A673 (cell line): ENCODE results near the gene ZBTB47. TPM values are rescaled to one million over a fixed set of nuclear protein-coding genes. Genes with fewer than 3 reads are reported as not detected.

Source experiments
- BruUV-seq: library from RNA; stranded (reverse); fragments of 400-500 nt; replicated peaks from 2 replicates; lab custom pipeline; 2021; lab: Mats Ljungman, UMichigan
- CTCF ChIA-PET: fragments of 300-600 bp; sonication (Branson Sonifier 250); formaldehyde crosslinking; loops from one replicate; lab custom pipeline; 2022; ENCODE audit warnings: antibody characterized with exemption; lab: Charles Lee
- POLR2A ChIA-PET: fragments of 300-600 bp; sonication (Branson Sonifier 250); formaldehyde crosslinking; loops from one replicate; lab custom pipeline; 2022; ENCODE audit warnings: antibody characterized with exemption; ENCODE audit not compliant: low non-redundant PET; lab: Charles Lee
- DNase-seq: peaks from one replicate; pipeline ENCODE4 v3.0.0-alpha.2; 2015; ENCODE audit warnings: low spot score
- H3K27ac ChIP-seq: fragments of 200-600 bp; sonication (generic); 2 replicates; pipeline ENCODE4 v1.5.1; 2016; ENCODE audit warnings: mixed run types, low read depth, mild to moderate bottlenecking, mixed read lengths, antibody characterized with exemption, low read length; ENCODE audit not compliant: poor library complexity, severe bottlenecking
- H3K27me3 ChIP-seq: fragments of 200-600 bp; sonication (generic); replicated peaks from 2 replicates; pipeline ENCODE4 v1.6.1; 2017; ENCODE audit warnings: mixed run types, low read depth, mild to moderate bottlenecking, mixed read lengths, antibody characterized with exemption, low read length; ENCODE audit not compliant: insufficient read depth, poor library complexity
- H3K36me3 ChIP-seq: fragments of 200-600 bp; sonication (generic); 2 replicates; pipeline ENCODE4 v1.6.1; 2016; ENCODE audit warnings: mixed run types, mild to moderate bottlenecking, mixed read lengths, antibody characterized with exemption, low read length; ENCODE audit not compliant: insufficient read depth, poor library complexity, severe bottlenecking
- H3K4me1 ChIP-seq: fragments of 200-600 bp; sonication (generic); 2 replicates; pipeline ENCODE4 v1.6.1; 2017; ENCODE audit warnings: mixed run types, mild to moderate bottlenecking, mixed read lengths, antibody characterized with exemption, low read length; ENCODE audit not compliant: insufficient read depth, poor library complexity, severe bottlenecking
- H3K4me3 ChIP-seq: fragments of 200-600 bp; sonication (generic); 2 replicates; pipeline ENCODE4 v1.5.1; 2016; ENCODE audit warnings: low read depth, mixed run types, mild to moderate bottlenecking, mixed read lengths, low read length; ENCODE audit not compliant: poor library complexity, severe bottlenecking
- H3K9me3 ChIP-seq: fragments of 200-600 bp; sonication (generic); 2 replicates; pipeline ENCODE4 v1.6.1; 2016; ENCODE audit warnings: mixed run types, low read depth, mild to moderate bottlenecking, mixed read lengths, antibody characterized with exemption, low read length; ENCODE audit not compliant: poor library complexity, severe bottlenecking
- CTCF ChIP-seq: fragments of 300-800, 200-600 bp; sonication (generic); conservative IDR thresholded peaks from 2 replicates; pipeline ENCODE4 v1.5.1; 2017; ENCODE audit warnings: low read depth, mild to moderate bottlenecking, antibody characterized with exemption, low read length, moderate library complexity, mixed read lengths
- EZH2 ChIP-seq: fragments of 200-600 bp; sonication (generic); IDR thresholded peaks from 2 replicates; pipeline ENCODE4 v1.6.1; 2017; ENCODE audit warnings: borderline replicate concordance, low read depth, mild to moderate bottlenecking, mixed read lengths, antibody characterized with exemption, low read length; ENCODE audit not compliant: poor library complexity, severe bottlenecking
- intact Hi-C: fragments of 100-400 bp; cut with micrococcal nuclease; formaldehyde crosslinking; loops from one replicate; pipeline ENCODE4 v1.10.0; 2022; ENCODE audit not compliant: unreplicated experiment
- total RNA-seq: library from RNA; stranded (reverse); gene quantifications from 2 replicates; pipeline ENCODE4 v1.2.3, GENCODE V29; 2021

Gene ZBTB47
- total RNA-seq, 1 experiment from 2014 or later: 4.4 TPM

GRCh38 chr3:42713747-42714146, 60.2 kb downstream of the ZBTB47 start:
- POLR2A ChIA-PET: interaction anchor here (0.7 kb wide), 1 partner anchor 12 kb away, joined by 3 read pairs; no protein-coding TSS in a partner anchor
- intact Hi-C loops: no loop called here
- no peak for DNase-seq
- no peaks in the 10 kb centered on the region for H3K4me1 ChIP-seq
- H3K36me3 ChIP-seq: no peaks in the 10 kb centered on the region
- CTCF ChIA-PET: no interaction called here
- H3K27me3 ChIP-seq: no peaks in the 10 kb centered on the region
- no peak for TF ChIP-seq CTCF
- no peak for TF ChIP-seq EZH2
- no TSS peak for BruUV-seq
- H3K4me3 ChIP-seq: no peak overlapping the region
- no peaks in the 10 kb centered on the region for H3K9me3 ChIP-seq
- H3K27ac ChIP-seq: no peak overlapping the region

- CTCF ChIA-PET: no interaction called here
- no TSS peak for BruUV-seq
- Histone ChIP-seq H3K36me3 (no peaks in the 10 kb centered on the region), H3K27ac (no peak overlapping the region), H3K9me3 (no peaks in the 10 kb centered on the region), H3K4me3 (no peak overlapping the region), H3K4me1 (no peaks in the 10 kb centered on the region), H3K27me3 (no peaks in the 10 kb centered on the region)
- intact Hi-C loops: no loop called here
- POLR2A ChIA-PET: no interaction called here
- DNase-seq: no peak
- no peak for TF ChIP-seq EZH2
- TF ChIP-seq CTCF: no peak
Observed at GRCh38 chr3:42714171-42714852, 60.8 kb downstream of the ZBTB47 start.

Other genes with a start within 250 kb of the ZBTB47 start
- gene LYZL4, start 243.1 kb upstream of the ZBTB47 start, total RNA-seq: not detected in 2 replicates
- 0.26 and 0.31 TPM in 2 replicates for gene VIPR1, start 151.1 kb upstream of the ZBTB47 start, total RNA-seq
- gene SEC22C, start 71.7 kb upstream of the ZBTB47 start, total RNA-seq: 28.9 and 29.5 TPM in 2 replicates
- gene SS18L2, start 62.8 kb upstream of the ZBTB47 start, total RNA-seq: 13.5 and 14.9 TPM in 2 replicates
- 44.8 and 53.1 TPM in 2 replicates for gene NKTR, start 53.0 kb upstream of the ZBTB47 start, total RNA-seq
- not detected in 2 replicates for gene KLHL40, start 31.8 kb downstream of the ZBTB47 start, total RNA-seq
- gene HHATL, start 49.1 kb downstream of the ZBTB47 start, total RNA-seq: not detected in 2 replicates
- 0.55 TPM in 1 of 2 replicates, not detected in the other for gene CCDC13, start 119.6 kb downstream of the ZBTB47 start, total RNA-seq
- gene HIGD1A, start 150.8 kb downstream of the ZBTB47 start, total RNA-seq: 40.9 and 50.6 TPM in 2 replicates
- gene ACKR2, start 155.7 kb downstream of the ZBTB47 start, total RNA-seq: not detected in 2 replicates
- gene CYP8B1, start 222.2 kb downstream of the ZBTB47 start, total RNA-seq: not detected in 2 replicates